ENCODE measurements around the gene AXIN2.
A peak's percentile ranks its signal among the peaks of the same experiment; 100 is the strongest.

AXIN2 gene

GRCh38 chr17:65583921-65584603 is 22.6 kb upstream of the AXIN2 start:
- DNase-seq, result no peak

- no peak for DNase-seq
These were observed 15.5 kb upstream of the AXIN2 start for GRCh38 chr17:65576939-65577338.

GRCh38 chr17:65573282-65573602 is 11.8 kb upstream of the AXIN2 start:
- no peak for DNase-seq

- DNase-seq, result no peak
These were observed 11.3 kb upstream of the AXIN2 start for GRCh38 chr17:65572581-65573281.

GRCh38 chr17:65572186-65572580 is 10.7 kb upstream of the AXIN2 start:
- no peak for DNase-seq

- no peak for DNase-seq
These were observed 7.5 kb upstream of the AXIN2 start for GRCh38 chr17:65568918-65569317.

GRCh38 chr17:65567566-65567965 is 6.1 kb upstream of the AXIN2 start:
- no peak for DNase-seq

- no peak for DNase-seq
These were observed 4.1 kb upstream of the AXIN2 start for GRCh38 chr17:65565559-65565958.

- no peak for DNase-seq
These were observed 3.3 kb upstream of the AXIN2 start for GRCh38 chr17:65564793-65565192.

- no peak for DNase-seq
These were observed 721 bp upstream of the AXIN2 start for GRCh38 chr17:65562206-65562531.

GRCh38 chr17:65560628-65561451 is 608 bp downstream of the AXIN2 start:
- peak; percentile 19 to 44 (median 37) for DNase-seq

GRCh38 chr17:65559804-65560627 is 1.4 kb downstream of the AXIN2 start:
- no peak for DNase-seq

- DNase-seq, result no peak
These were observed 2.0 kb downstream of the AXIN2 start for GRCh38 chr17:65559461-65559803.

GRCh38 chr17:65558683-65559460 is 2.6 kb downstream of the AXIN2 start:
- no peak for DNase-seq

- no peak for DNase-seq
These were observed 3.2 kb downstream of the AXIN2 start for GRCh38 chr17:65558311-65558682.

GRCh38 chr17:65557349-65558310 is 3.8 kb downstream of the AXIN2 start:
- no peak for DNase-seq

GRCh38 chr17:65556910-65557348 is 4.5 kb downstream of the AXIN2 start:
- no peak for DNase-seq

- peak; percentile 76 to 92 (median 82) for DNase-seq
These were observed 5.2 kb downstream of the AXIN2 start for GRCh38 chr17:65556014-65556909.

GRCh38 chr17:65554553-65555223 is 6.8 kb downstream of the AXIN2 start:
- no peak for DNase-seq
